BE2C (cell line): ENCODE measurements around the gene ADAMTS16. TPM values are rescaled to one million over a fixed set of nuclear protein-coding genes. Genes with fewer than 3 reads are reported as not detected.

Experiments
- DNase-seq: peaks from one replicate; pipeline ENCODE4 v3.0.0-alpha.2; 2020
- H3K27me3 ChIP-seq: fragments of 250-450 bp; sonication (Bioruptor Pico); 2 replicates; pipeline ENCODE4 v1.5.1; 2020; ENCODE audit warnings: mild to moderate bottlenecking
- H3K36me3 ChIP-seq: fragments of 250-450 bp; sonication (Bioruptor Pico); 2 replicates; pipeline ENCODE4 v1.5.1; 2020; ENCODE audit warnings: mild to moderate bottlenecking
- H3K4me1 ChIP-seq: fragments of 250-450 bp; sonication (Bioruptor Pico); 2 replicates; pipeline ENCODE4 v1.5.1; 2020
- H3K4me3 ChIP-seq: 2 replicates; pipeline ENCODE4 v1.5.1; 2011; ENCODE audit warnings: low read depth, low read length
- H3K9me3 ChIP-seq: fragments of 250-450 bp; sonication (Bioruptor Pico); 2 replicates; pipeline ENCODE4 v1.5.1; 2020
- polyA plus RNA-seq: library from polyadenylated mRNA; unstranded; fragments of >200 nt; gene quantifications from one replicate; pipeline ENCODE4 v1.2.1, GENCODE V29; 2012; ENCODE audit warnings: low read depth, missing spikeins; ENCODE audit not compliant: insufficient read length, insufficient read depth
- TF ChIP-seq, protein P1 (sequence below): IDR thresholded peaks from 2 replicates; pipeline ENCODE4 v1.5.1; 2012; ENCODE audit warnings: mild to moderate bottlenecking, low read depth, low read length

ADAMTS16 gene, protein sequence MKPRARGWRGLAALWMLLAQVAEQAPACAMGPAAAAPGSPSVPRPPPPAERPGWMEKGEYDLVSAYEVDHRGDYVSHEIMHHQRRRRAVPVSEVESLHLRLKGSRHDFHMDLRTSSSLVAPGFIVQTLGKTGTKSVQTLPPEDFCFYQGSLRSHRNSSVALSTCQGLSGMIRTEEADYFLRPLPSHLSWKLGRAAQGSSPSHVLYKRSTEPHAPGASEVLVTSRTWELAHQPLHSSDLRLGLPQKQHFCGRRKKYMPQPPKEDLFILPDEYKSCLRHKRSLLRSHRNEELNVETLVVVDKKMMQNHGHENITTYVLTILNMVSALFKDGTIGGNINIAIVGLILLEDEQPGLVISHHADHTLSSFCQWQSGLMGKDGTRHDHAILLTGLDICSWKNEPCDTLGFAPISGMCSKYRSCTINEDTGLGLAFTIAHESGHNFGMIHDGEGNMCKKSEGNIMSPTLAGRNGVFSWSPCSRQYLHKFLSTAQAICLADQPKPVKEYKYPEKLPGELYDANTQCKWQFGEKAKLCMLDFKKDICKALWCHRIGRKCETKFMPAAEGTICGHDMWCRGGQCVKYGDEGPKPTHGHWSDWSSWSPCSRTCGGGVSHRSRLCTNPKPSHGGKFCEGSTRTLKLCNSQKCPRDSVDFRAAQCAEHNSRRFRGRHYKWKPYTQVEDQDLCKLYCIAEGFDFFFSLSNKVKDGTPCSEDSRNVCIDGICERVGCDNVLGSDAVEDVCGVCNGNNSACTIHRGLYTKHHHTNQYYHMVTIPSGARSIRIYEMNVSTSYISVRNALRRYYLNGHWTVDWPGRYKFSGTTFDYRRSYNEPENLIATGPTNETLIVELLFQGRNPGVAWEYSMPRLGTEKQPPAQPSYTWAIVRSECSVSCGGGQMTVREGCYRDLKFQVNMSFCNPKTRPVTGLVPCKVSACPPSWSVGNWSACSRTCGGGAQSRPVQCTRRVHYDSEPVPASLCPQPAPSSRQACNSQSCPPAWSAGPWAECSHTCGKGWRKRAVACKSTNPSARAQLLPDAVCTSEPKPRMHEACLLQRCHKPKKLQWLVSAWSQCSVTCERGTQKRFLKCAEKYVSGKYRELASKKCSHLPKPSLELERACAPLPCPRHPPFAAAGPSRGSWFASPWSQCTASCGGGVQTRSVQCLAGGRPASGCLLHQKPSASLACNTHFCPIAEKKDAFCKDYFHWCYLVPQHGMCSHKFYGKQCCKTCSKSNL
- 1.2 TPM for polyA plus RNA-seq

DNA sequence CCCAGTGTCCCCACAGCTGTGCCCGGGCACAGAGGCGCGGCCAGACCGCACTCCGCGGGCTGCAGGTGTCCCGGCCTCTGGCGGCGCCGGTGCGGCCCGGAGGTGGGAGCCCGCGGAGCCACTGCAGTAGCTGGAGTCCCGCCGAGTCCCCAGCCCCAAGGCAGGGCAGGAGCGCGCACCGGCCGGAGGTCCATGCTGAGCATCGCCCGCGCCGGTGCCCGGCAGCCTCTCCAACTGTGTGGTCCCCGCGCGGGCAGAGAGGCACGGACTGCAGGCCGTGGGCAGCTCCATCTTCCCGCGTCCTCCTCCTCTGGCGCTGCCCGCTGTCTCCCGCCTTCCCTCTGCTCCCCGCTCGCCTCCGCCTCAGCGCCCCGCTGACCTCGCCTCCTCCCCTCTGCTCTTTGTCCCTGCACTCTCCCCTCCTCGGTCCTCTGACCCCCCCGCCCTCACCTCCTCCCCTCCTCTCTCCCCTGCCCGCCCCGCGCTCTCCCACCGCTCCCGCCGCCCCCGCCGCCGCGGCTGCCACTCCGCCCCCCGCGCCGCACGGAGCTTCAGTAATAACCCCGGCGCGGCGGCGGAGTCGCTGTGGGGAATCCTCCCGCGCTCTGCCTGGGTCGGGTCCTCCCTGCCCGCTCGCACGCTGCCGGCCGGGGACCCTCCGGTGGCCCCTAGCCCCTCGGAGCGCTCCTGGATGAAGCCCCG, at the start of gene ADAMTS16:
Gene ADAMTS16, plus strand, starts transcription at position 554 of the 702 bp plus-strand sequence. Its CDS starts 138 bp downstream, at position 692.
- Histone ChIP-seq H3K4me3 (peak within 1 kb of the TSS; percentile 59), H3K36me3 (no peaks in the 10 kb centered on the region), H3K4me1 (no peaks in the 10 kb centered on the region), H3K9me3 (no peaks in the 10 kb centered on the region), H3K27me3 (peaks cover 22% of the 10 kb centered on the region)
- peak; percentile 35 for DNase-seq
- TF ChIP-seq, protein P1, sequence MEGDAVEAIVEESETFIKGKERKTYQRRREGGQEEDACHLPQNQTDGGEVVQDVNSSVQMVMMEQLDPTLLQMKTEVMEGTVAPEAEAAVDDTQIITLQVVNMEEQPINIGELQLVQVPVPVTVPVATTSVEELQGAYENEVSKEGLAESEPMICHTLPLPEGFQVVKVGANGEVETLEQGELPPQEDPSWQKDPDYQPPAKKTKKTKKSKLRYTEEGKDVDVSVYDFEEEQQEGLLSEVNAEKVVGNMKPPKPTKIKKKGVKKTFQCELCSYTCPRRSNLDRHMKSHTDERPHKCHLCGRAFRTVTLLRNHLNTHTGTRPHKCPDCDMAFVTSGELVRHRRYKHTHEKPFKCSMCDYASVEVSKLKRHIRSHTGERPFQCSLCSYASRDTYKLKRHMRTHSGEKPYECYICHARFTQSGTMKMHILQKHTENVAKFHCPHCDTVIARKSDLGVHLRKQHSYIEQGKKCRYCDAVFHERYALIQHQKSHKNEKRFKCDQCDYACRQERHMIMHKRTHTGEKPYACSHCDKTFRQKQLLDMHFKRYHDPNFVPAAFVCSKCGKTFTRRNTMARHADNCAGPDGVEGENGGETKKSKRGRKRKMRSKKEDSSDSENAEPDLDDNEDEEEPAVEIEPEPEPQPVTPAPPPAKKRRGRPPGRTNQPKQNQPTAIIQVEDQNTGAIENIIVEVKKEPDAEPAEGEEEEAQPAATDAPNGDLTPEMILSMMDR = no peak

DNA sequence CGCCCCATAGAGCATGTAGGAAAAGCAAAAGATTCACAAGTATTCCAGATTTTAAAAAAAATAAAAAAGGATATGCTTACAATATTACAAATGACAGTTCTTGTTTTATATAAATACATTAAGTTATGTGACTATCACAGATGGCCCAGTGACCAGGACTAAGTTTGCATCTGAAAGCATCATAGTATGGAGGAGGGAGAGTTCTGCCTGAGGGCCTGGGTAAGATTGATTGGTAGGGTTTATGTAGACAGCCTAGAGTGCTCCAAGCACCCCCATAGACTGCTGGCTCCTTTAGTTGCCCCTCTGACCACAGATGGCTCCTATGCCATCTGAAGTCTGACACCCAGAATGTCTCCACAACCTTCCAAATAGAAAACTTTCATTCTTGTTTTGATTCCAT, 48.0 kb upstream of the ADAMTS16 start:
- DNase-seq = no peak
- H3K36me3 ChIP-seq = no peaks in the 10 kb centered on the region

DNA sequence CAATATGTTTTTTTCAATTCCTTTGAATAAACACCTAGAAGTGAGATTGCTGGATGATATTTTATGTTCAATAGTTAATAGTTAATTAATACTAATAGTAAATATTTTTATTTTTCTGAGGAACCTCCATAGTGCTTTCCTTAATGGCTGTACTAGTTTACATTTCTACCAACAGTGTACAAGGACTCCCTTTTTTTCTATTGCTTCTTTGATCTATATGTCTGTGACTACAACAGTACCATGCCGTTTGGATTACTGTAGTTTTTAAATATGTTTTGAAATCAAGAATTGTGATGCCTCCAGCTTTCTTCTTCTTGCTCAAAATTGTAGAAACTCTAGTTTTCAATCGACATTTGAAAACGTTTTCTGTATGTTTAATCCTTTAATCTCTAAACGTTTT, 39.5 kb upstream of the ADAMTS16 start:
- Histone ChIP-seq H3K27me3 (peaks cover 5% of the 10 kb centered on the region), H3K36me3 (no peaks in the 10 kb centered on the region), H3K9me3 (no peaks in the 10 kb centered on the region), H3K4me1 (no peaks in the 10 kb centered on the region), H3K4me3 (no peak overlapping the region)
- no peak for DNase-seq
- TF ChIP-seq, protein P1 = no peak

More for the DNA sequence above, 48.0 kb upstream of the ADAMTS16 start:
- H3K27me3 ChIP-seq = peaks cover 8% of the 10 kb centered on the region
- H3K4me1 ChIP-seq = no peaks in the 10 kb centered on the region
- no peaks in the 10 kb centered on the region for H3K9me3 ChIP-seq
- H3K4me3 ChIP-seq = no peak overlapping the region
- TF ChIP-seq, protein P1 = no peak

DNA sequence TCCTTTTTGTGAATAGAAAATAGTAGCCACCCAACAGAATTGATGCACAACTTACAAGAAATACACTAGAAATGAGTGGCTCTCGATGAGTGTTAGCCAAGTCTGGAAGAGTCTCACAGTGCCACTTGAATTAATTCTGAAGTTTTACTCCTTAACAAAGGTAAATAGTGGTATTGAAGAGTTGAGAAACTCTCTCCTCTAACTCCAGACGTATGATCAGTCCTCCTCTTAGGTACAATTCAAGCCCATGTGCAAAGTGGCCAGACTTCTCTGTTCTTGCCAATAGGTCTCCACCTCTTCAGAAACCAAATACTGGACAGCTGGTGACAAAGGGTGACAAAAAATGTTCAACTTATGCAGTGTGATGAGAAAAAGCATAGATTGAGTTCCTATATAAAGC, 38.5 kb upstream of the ADAMTS16 start:
- DNase-seq = no peak
- no peak overlapping the region for H3K4me3 ChIP-seq
- no peaks in the 10 kb centered on the region for H3K4me1 ChIP-seq
- no peaks in the 10 kb centered on the region for H3K36me3 ChIP-seq
- peaks cover under 1% of the 10 kb centered on the region for H3K27me3 ChIP-seq
- no peaks in the 10 kb centered on the region for H3K9me3 ChIP-seq
- TF ChIP-seq, protein P1 = no peak

DNA sequence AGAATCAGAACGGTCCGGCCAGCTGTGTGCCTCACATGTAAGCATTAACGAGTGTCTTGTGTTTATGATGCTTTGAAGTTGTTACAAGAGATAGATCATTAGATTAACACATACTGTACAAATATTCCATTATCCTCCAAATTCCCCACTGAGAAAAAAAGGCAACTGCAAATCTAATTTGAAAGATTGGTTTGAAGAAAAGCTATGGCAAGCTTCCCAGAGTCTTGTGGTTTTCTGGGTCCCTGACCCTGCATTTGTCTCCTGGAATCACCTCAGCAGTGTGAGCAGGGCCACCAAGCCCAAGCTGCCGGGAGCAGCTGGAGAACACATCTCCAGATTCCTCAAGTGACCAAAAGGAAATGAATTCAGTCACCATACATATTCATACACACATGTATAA, 36.9 kb upstream of the ADAMTS16 start:
- no peak for DNase-seq
- Histone ChIP-seq H3K9me3 (no peaks in the 10 kb centered on the region), H3K36me3 (no peaks in the 10 kb centered on the region), H3K27me3 (no peaks in the 10 kb centered on the region; the same call in none of the 2 replicates), H3K4me1 (no peaks in the 10 kb centered on the region), H3K4me3 (no peak overlapping the region)
- TF ChIP-seq, protein P1 = no peak
